GM19099 (cell line): ENCODE measurements around the gene RBM33.

Experiments
- POLR2A ChIP-seq: IDR thresholded peaks from 3 replicates; pipeline ENCODE4 v1.6.1; 2011; ENCODE audit warnings: low read depth; ENCODE audit not compliant: insufficient read length; ENCODE audit errors: extremely low read depth

RBM33 gene

DNA sequence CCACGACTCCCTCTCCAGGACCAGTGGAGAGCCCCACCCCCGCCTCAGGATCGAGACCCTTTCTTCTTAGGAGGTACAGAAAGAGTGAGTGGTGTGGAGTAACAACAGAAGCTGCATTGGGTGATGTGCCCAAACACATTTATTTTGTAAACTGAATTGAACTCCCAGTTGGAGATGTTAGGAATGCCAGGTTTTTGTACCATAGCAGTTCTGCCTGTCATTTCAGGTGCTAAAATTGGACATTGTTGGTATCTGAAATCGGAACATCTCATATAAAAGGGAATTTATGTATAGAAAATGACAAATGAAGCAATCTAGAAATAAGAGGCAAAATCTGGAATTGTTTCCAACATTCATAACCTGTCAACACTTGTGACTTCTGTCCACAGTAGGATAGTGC lies 93.1 kb downstream of the RBM33 start:
- TF ChIP-seq POLR2A: no peak

DNA sequence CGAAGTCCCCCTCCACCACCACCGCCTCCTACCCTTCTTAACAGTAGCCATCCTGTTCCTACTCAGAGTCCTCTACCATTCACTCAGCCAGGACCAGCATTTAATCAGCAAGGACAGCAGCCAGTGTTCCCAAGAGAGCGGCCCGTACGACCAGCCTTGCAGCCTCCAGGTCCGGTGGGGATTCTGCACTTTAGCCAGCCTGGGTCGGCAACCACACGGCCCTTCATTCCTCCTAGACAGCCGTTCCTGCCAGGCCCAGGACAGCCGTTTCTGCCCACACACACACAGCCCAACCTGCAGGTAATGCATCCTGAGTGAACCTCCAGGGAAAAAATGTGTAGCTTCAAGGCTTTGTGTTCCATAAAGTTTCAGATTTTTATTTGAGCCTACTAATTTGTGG lies 93.6 kb downstream of the RBM33 start:
- no peak for TF ChIP-seq POLR2A

DNA sequence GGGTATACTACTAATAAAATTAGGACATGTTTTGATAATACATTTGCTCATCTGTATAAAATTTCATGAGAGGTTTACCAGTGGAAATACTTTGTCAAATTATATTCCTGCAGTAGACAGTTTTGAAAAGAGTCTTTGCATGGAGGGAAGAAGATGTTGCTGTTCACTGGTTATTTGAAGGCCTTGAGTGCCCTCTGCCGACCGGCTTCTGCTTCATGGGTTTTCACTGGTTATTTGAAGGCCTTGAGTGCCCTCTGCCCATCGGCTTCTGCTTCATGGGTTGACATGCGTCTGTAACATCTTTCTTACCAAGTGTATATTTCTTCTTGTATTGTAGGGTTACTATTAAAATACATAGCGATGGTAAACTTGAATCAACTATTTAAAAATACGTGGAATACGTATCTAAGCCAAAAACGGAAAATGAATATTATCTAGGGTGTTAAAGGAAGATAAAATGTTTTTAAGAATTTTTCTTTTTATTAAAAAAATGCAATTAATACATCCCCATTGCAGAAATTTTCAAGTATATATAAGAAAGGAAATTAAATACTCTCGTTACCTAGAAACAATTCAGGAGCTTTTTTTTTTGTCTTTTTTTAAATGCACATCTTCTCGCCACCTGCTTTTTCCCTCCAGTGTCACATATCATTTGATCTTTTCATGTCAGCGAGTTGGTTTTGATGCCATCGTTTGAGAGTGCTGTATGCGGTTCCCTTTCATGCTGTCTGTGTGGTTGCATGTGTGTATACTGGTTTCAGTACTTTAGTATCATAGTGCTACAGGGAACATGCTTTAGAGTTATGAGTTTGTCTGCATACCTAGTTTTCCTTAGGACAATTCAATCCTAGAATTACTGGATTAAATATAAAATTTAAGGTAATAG lies 94.4 kb downstream of the RBM33 start:
- no peak for TF ChIP-seq POLR2A

DNA sequence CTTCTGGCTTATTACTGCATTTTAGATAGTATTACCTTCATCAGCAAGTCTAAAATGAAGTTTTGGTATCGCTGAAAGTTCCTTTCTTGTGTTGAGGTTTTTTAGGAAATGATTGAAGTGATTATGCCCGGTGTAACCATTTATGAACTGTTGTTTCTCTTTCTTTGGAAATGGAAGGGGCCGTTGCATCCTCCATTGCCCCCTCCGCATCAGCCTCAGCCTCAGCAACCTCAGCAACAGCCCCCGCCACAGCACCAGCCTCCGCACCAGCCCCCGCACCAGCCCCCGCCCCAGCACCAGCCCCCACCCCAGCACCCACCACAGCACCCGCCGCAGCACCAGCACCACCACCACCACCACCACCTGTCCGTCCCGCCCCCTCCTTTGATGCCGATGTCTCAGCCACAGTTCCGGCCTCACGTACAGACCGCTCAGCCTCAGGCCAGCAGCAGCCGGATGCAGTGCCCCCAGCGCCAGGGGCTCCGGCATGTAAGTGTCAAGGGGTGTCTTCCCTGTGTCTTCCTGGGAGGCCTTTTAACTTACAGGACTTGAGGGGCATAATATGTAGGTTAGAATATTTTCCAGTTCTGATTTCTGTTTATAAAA lies 95.2 kb downstream of the RBM33 start:
- TF ChIP-seq POLR2A: no peak

DNA sequence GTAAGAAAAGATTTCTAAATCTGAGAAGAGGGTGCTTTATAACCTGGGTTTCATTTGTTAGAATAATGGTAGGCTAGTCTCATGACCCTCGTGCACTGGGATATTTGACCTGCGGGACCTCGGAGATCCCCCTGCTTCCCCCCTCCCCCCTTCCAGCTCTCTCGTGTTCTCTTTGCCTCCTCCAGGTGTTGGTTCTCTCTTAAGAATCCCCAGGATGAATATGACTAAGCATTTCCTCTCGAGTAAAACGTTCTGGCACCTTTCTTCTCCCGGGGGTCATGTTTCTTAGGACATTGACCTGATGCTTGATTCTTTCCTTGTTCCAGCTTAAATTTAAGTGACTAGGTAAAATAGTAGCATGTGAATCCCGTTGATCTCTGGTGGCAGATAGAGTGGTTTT lies 96.6 kb downstream of the RBM33 start:
- TF ChIP-seq POLR2A: no peak

DNA sequence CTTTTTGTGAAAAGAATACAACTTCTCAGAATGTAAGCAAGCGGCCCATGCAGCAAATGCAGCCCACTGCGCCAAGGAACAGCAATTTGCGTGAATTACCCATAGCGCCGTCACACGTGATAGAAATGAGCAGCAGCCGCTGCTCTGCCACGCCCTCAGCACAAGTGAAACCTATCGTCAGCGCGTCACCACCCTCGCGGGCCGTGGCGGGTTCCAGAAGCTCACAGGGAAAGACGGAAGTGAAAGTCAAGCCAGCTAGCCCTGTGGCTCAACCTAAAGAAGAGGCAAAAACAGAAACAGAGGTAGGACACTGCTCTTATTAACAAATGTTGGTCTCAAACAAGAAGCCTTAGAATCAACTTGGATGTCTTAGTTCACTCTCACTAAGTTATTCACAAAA lies 97.3 kb downstream of the RBM33 start:
- no peak for TF ChIP-seq POLR2A

DNA sequence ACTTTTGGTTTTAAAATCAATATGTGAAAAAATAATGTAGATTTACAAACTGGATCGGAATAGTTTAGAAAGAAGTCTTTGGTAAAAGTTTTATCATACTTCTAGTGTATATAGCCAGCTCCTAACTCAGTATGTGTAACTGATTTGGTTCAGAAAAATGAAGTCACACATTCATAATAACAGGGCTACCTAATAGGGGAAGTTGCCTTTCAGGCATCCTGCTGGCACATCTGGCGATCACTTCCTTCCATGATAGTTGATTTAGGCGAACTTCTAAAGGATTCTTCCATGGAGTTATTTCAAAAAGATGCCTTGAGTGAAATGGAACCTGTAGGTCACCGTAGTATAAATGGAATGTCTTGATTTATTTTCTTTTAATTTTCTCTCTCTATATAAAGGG lies 98.7 kb downstream of the RBM33 start:
- no peak for TF ChIP-seq POLR2A

DNA sequence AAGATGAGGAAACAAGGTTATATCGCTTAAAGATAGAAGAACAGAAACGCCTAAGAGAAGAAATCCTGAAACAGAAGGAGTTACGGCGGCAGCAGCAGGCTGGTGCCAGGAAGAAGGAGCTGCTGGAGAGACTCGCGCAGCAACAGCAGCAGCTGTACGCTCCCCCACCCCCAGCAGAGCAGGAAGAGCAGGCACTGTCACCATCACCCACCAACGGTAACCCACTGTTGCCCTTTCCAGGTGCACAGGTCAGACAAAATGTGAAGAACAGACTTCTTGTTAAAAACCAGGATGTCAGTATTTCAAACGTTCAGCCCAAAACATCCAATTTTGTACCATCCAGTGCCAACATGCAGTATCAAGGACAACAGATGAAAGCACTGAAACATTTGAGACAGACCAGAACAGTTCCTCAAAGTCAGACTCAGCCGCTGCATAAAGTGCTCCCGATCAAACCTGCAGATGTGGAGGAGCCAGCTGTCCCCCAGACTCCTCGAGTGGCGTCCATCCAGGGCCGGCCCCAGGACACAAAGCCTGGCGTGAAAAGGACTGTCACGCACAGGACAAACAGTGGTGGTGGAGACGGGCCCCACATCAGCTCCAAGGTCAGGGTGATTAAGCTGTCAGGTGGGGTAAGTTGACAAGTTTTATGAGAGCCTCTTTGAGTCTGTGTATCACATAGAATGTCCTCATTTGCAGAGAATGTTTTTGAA lies 100.7 kb downstream of the RBM33 start:
- TF ChIP-seq POLR2A: no peak

DNA sequence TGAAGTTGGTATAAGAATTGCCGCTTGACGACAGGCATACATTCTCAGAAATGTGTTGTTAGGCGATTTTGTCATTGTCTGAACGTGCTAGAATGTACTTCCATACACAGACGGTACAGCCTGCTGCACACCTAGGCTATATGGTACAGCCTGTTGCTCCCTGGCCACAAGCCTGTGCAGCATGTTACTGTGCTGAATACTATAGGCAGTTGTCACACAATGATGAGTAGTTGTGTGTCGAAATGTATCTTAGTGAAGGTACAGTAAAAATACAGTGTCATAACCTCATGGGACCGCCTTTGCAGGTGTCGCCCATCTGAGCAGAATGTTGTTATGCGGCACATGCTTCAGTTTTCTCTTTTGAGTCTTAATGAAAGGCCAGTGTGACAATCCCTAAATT lies 101.3 kb downstream of the RBM33 start:
- no peak for TF ChIP-seq POLR2A

DNA sequence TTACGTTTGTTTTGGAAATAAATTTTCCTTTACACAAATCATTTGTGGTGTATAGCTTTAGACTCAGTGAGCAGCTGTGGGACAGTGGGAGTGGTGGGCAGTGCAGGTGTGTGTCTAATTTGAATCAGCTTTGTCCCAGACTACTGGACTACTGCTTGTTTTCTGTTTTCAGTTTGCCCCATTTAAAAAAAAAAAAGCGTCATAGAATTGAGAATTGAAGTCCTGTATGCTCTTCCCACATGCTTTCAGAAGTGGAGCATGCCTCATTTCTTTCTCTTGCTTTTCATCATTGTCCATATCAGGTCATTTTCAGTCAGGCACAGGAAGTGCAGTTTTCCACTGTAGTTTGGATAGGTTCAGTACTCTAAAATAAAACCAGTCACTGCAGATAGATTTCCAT lies 101.7 kb downstream of the RBM33 start:
- TF ChIP-seq POLR2A: no peak

DNA sequence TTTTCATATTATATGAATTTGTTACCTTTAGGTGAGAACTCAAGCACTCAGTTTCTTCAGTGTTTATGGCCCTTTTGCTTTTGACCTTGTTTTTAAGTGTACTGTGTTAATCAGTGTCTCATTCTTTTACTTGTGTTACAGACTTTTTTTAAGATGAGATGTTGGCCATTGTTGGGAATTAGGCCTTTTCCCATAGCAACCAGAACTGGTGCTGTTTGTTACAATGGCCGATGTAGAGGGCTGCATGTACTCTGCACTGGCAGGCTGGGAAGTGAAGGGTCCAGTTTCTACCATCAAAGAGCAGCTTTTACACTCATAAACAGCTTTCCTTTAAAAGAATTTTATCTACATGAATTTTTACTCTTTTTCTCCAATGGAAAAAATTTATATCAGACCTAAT lies 102.7 kb downstream of the RBM33 start:
- no peak for TF ChIP-seq POLR2A

DNA sequence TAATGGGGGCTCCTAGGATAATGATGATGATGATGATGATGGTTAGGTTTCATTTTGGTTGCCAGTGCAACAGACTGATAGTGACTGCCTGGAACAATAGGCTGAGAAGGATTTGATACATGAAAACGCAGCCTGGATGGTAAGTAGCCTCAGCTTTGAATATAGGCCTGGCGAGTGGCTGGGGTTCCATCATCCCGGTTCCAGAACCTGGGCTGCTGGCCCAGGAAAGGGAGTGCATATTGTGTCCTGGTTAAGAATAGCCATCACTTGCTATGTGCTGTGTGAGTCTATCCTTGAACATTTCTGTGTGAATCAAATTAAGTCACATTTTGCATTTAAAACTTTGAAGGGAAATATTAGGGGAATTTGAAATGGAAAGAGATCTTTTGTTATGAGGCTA lies 105.1 kb downstream of the RBM33 start:
- TF ChIP-seq POLR2A: no peak

DNA sequence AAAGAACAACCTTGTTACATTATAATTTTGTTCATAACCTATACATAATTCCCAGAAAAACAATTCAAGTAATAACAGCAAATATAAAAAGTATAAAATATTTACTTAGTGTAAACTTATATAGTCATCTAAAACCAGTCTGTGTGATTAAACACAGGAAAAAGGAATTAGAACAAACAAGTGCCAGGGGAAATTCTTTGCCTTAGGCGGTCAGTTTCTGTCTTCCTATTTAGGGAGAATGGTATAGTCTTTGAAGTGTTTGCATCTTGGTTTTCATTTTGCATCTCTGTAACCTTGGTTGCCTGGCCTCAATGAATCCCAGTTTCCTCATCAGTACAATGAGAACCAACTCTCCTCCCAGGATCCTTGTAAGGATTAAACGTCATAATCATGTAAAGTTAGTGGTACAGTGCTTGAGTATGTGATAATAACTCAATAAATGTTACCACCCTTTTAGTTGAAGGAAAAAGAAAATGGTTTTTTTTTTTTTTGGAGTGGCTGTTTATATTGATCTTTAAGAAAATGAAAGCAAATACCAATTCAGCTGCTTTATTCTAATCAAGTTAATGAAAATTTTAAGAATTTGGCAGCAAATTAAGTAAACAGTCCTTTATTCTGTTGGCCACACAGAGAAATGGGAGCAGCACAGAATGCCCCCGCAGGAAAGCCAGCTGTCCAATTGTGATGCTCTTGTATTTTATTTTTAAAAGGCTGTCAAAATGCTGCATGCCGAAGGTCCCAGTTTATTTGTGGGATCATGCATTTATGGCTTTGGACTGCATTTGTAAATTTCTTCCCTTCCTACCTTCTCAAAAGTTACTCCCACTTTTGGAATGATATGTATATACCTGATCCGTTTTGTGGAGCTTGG lies 106.0 kb downstream of the RBM33 start:
- no peak for TF ChIP-seq POLR2A

DNA sequence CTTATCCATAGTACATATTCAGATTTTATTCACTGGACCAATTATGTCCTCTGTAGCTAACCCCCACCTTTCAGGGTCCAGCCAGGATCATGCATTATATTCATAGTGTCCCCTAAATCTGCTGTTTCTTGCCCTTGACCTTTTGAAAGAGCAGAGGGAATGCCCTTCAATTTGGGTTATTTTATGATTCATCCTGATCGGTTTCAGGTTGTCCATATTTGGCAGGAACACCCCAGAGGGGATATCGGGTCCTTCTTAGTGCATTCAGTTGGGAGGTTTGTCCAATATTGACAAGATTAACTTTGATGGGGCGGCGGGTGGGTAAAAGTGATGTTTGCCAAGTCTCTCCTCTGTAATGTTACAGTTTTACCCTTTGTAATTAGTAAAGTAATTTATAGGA lies 106.9 kb downstream of the RBM33 start:
- no peak for TF ChIP-seq POLR2A

DNA sequence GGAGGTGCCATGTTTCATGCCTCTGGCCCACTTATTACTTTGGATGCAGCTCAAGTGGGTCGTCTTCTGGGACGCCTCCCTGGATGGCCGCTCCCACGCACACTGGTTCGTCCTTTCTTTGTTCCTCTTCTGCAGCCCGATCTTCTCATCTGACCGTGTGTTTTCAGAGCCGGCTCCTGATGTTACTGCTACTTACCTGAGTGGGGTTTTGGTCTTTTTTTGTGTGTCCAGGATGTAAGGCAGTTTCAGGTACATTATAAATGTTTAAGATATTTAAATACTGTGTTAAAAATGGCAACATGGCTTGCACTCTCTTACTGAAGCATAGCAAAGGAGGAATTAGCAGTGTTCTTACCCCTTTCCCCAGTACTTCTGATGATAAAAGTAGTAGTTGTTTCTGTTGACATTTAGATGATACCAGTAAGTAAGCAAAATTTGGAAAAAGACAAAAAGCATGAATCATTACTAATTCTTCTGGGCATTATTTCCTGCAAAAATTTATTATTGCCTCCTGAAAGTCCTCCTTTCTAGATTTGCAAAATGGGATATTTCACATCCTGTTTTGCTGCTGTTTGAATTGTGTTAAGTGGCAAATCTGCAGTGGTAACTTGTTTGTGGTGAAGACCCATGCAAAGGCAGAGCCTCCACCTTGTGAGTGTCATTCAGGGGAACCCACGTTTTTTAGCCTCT lies 108.4 kb downstream of the RBM33 start:
- TF ChIP-seq POLR2A: no peak

DNA sequence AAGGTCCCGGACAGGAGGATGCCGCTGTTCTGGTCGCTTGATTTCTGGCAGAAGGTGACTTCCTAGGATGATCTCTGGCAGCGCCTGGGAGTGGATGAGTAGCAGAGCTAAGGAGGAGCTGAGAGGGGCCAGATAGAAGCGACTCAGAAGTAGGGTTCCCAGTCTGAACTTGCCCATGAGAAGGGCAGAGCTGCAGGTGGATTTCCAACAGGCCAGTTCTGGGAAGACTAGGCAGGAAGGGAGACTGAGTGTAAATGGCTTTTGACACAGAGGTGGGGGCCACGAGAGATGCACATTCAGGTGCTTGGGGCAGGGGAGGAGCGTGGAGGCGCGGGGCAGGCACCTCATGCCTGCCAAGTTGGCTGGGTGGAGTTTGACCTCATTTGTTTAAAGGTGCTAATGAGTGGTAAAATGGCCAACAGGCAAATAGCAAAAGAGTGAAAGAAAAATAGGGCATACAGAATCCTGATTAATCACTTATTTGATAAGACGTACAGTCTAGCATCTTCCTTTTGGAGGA lies 109.0 kb downstream of the RBM33 start:
- TF ChIP-seq POLR2A: no peak
